GM18520 (cell line): ENCODE data around the gene ZNF638.
"Not testable (repeated sequence)": the region's sequence is repeated elsewhere in the genome, so short reads cannot be mapped to it uniquely, and the experiment has no call there.

Source experiments
- ATAC-seq: cut with Tn5 transposase; IDR thresholded peaks from one replicate; pipeline ENCODE4 v1.9.1; 2021; ENCODE audit not compliant: unreplicated experiment

Gene ZNF638

GRCh38 chr2:71331331-71331580 is 326 bp upstream of the ZNF638 start:
- not testable (repeated sequence) for ATAC-seq

DNA sequence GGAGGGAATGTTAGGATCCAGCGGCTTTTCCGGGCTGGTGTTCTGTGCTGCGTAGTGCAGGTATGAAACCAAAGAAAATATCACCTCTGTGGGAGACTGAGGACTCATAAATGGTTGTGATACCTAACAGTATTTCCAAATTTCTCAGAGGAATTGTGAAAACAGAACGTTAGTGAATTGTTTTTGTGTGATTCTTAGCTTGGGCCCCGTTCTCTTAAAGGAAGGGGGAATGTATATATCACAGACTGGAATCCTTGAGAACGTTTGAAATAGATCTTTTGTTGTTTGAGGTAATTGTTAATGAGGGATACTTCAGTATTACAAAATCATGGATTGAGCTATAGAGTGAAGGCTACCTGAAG is 834 bp downstream of the ZNF638 start:
- ATAC-seq = no peak

DNA sequence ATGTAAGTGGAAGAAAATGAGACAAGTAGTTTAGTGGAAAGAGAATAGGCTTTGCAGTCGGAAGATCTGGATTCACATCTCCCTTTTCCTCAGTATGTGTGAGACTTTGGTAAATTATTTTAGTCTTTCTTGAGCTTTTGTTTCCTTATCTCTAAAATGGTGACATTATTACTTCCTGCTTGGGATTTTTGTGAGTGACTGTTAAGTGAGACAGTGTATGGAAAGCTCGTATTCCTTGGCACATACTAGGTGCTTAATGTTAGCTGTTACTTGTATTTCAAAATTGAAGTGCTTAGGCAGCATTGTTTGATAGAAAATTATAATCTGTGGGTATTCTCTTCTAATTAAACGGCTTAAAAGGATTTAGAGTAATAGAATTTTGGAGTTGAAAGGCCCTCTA is 2.0 kb downstream of the ZNF638 start:
- no peak for ATAC-seq

GRCh38 chr2:71336384-71336783 is 4.8 kb downstream of the ZNF638 start:
- ATAC-seq = no peak

DNA sequence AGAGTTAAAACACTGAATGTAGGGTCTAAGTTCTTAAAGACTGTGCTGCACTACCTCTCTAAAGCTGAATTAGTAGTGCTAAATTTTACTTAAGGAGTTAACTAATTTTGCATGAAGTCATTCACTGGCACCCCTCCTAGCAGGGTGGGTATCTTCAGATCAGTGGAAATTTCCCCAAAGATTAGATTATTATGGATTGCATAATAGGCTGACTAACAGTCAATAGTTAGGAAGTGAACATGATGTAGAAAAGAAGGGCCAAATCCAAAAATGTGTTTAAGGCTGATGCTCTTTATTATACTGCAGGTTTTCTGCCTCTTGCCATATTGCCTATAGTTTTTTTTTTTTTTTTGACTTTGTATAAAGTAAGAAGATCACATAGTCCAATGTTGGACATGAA is 5.2 kb downstream of the ZNF638 start:
- no peak for ATAC-seq

DNA sequence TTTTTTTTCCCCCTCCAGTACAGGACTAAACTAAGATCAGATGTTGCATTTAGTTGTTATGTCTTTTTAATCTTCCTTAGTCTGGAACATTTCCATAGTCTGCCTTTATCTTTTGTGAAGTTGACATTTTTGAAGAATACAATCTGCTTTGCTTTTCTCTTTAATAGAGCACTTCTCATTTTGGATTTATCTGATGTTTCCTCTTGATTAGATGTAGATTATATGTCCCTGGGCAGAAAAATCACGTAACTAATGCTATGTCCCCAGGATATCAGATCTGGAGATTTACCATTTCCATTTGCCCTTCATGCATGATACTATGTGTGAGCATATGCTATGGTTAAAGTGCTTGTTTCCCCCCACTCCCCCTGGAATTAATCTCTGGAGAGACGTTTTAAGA is 6.2 kb downstream of the ZNF638 start:
- ATAC-seq = no peak

GRCh38 chr2:71339685-71340084 is 8.1 kb downstream of the ZNF638 start:
- ATAC-seq = no peak

- ATAC-seq = no peak
These were observed 8.6 kb downstream of the ZNF638 start for GRCh38 chr2:71340176-71340575.

DNA sequence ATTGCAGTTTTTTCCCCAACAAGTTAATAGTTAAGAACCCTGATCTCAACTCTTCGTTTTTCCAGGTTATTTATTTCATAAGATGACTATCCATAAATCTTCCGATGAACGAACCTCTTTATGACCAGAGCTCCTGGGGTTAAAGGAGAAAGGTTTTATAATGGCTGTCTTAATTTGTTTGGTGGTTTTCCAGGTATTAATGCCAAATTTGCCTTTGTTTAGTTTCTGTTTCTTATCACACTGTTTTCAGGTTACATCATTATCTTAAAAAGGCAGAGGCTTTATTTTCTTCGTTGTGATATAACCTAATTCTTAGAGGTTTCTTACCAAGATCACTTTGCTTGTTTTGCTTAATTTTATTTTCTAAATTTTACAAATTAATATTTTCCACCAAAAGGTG is 10.1 kb downstream of the ZNF638 start:
- no peak for ATAC-seq

DNA sequence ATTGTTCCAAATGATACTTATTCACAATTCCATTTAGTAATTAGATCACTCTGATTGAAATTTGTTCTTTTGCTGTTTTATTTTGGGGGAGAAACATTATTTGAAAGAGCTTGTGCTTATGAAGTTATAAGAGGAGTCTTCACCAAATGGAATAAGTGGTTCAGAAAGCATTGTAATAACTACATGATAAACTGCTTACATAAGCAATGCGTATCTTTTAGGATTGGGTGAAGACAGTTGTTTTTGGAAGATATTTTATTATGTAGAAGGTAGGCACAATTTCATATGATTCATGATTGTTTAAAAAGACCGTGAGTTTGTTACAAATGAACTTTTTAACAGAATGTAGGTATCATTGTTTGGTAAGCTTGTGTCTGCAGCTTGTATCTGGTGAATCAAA is 14.5 kb downstream of the ZNF638 start:
- no peak for ATAC-seq

- ATAC-seq = no peak
These were observed 15.9 kb downstream of the ZNF638 start for GRCh38 chr2:71347517-71347916.

GRCh38 chr2:71348302-71348701 is 16.7 kb downstream of the ZNF638 start:
- ATAC-seq = no peak

DNA sequence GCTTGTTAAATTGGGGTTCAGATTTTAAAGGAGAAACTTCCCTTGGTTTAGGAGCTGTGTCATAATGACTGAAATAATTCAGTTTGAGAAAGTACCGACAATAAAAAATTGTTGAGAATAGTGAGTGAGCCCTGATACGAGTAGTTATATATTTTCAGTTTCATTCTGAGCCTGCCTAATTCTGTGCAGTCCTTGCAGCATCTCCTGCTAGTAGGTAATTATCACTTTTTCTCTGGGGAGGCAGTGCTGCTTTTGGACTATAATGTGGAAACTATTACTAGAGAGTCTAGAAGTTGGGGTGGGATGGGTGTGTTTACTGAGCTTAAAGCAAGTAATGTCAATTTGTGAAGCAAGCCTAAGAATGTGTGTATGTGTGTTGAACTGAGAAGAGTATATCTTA is 21.7 kb downstream of the ZNF638 start:
- peak; percentile 59 for ATAC-seq

- ATAC-seq = no peak
These were observed 27.5 kb downstream of the ZNF638 start for GRCh38 chr2:71358931-71359671.

DNA sequence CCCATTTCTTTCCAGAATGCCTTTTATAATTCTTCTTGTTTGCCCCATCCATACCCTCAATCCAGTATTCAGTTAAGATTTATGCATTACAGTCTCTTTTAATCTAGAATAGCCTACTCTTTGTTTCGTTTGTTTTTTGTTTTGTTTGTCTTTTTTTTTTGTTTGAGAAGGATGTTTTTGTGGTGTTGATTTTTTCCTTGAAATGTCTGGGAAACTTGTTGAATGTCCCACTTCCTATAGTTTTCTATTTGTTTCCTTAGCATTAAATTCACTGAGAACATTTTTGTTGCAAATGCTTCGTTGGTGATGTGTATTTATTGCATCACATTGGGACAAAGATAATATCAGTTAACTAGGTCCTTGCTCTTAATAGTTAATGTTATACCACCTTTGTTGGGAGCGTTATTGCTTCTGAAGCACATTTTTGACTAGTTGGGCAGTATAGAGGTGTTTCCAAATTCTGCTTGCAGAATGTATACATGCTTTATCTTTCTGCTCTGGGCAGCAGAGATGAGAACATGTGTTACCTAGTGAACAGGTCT is 28.9 kb downstream of the ZNF638 start:
- ATAC-seq = no peak

DNA sequence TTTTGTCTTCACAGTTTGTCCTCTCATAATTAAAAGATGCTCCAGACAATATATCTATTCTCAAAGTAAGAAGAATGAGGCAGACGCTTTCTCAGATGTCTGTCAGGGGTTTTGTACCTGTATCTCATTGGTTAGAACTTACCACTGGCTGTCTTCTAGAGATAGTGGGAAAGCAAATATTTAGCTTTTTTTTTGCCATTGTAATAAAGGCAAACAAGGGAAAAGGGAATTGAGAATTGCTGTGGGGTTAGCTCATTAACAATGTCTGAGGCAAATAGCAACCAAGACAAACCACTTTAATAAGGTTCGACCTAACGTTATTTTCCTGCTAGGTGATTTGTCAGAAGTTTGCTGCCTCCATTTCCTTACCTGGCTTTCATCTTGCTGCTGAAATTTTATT is 30.0 kb downstream of the ZNF638 start:
- no peak for ATAC-seq

GRCh38 chr2:71362447-71362846 is 30.9 kb downstream of the ZNF638 start:
- no peak for ATAC-seq

DNA sequence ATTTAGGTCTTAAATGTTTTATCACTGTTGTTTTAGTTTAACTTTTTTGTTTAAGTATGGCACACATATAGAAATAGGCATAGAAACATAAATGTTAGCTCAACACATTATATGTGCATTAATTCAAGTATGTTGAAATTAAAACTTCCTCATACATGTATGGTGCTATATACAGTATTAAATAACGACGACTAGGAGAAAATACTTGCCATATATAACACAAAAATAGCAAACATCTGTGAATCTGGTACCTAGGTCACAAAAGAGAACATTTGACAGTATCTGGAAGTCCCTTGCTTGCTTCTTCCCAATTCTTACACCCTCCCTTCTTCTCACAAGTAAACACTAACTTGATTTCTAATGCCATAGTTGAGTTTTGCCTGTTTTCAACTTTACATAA is 38.4 kb downstream of the ZNF638 start:
- no peak for ATAC-seq

DNA sequence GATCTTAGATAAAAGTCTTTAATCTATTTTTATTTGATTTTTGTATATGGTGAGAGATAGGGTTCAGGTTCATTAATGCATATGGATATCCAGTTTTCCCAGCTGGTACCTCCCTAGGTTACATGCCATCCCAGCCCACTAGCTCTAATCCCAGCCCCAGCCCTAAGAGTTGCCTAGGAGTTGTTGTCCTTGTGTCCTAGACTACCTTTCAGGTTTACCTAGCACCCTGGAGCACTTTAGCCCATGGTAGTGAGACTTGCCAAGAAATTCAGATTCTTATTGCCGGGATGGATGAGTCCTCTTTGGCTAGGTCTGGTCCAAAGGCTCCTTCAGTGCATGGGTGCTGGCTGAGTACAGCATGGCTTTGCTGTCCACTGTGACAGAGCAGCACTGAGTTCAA is 40.5 kb downstream of the ZNF638 start:
- no peak for ATAC-seq

DNA sequence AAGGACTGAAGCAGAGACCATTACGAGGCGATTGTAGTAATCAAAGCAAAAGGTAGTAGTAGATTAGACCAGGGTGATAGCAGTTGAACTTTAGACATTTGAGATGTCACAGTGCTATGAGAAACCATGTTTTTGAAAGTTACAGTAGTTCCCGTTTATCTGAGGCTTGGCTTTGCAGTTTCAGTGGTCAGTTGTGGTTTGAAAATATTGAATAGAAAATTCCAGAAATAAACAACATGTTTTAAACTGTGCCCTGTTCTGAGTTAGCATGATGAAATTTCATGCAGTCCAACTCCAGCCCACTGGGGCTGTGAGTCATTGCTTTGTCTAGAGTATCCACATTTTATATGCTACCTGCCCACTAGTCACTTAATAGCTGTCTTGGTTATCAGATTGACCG is 47.5 kb downstream of the ZNF638 start:
- ATAC-seq = no peak

DNA sequence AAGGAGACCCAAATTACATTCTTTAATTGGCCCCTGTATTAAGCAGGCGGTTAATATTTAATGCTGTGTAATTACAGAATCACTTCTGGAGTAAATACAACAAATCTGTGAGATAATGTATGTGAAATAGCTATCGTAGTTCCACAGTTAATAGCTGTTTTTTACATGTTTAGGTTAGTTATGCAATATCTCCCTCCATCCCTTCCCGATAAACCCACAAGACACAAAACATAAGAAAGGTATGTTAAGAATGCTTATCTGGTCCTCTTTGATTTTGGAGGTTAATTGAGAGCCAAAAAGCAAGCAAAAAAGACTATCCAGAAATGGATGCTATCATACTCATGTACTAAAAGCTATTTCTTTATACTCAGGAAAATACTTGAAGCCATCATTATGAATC is 49.1 kb downstream of the ZNF638 start:
- ATAC-seq = no peak

GRCh38 chr2:71385012-71385411 is 53.4 kb downstream of the ZNF638 start:
- no peak for ATAC-seq

DNA sequence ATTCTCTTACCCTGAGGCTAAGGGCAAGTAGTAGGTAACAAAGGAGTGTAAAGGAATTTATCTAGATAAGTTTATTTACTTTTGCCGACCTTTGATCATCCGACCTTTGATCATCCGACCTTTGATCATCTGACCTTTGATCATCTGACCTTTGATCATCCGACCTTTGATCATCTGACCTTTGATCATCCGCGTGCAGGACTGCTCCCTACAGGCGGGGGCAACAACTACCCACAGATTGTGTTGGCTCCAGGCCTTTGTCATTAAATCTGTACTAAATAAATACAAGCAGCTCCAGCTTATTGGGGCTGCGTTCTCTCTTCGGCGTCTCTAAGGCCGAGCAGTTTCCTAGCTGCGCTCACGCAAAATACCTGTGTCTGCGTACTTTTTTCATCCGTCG is 56.6 kb downstream of the ZNF638 start:
- ATAC-seq = no peak
